GM12875 (cell line): Measurements from ENCODE around the gene MBOAT1.

ENCODE experiments used
- H3K4me3 ChIP-seq: one replicate; pipeline ENCODE4 v1.5.1; 2011; ENCODE audit warnings: low read depth, low read length, control low read depth
- CTCF ChIP-seq: IDR thresholded peaks from 2 replicates; pipeline ENCODE4 v1.5.1; 2011; ENCODE audit warnings: low read depth, mild to moderate bottlenecking, control low read depth, inconsistent platforms, low read length, moderate library complexity, borderline replicate concordance; ENCODE audit not compliant: insufficient read depth

Gene MBOAT1, protein sequence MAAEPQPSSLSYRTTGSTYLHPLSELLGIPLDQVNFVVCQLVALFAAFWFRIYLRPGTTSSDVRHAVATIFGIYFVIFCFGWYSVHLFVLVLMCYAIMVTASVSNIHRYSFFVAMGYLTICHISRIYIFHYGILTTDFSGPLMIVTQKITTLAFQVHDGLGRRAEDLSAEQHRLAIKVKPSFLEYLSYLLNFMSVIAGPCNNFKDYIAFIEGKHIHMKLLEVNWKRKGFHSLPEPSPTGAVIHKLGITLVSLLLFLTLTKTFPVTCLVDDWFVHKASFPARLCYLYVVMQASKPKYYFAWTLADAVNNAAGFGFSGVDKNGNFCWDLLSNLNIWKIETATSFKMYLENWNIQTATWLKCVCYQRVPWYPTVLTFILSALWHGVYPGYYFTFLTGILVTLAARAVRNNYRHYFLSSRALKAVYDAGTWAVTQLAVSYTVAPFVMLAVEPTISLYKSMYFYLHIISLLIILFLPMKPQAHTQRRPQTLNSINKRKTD

DNA sequence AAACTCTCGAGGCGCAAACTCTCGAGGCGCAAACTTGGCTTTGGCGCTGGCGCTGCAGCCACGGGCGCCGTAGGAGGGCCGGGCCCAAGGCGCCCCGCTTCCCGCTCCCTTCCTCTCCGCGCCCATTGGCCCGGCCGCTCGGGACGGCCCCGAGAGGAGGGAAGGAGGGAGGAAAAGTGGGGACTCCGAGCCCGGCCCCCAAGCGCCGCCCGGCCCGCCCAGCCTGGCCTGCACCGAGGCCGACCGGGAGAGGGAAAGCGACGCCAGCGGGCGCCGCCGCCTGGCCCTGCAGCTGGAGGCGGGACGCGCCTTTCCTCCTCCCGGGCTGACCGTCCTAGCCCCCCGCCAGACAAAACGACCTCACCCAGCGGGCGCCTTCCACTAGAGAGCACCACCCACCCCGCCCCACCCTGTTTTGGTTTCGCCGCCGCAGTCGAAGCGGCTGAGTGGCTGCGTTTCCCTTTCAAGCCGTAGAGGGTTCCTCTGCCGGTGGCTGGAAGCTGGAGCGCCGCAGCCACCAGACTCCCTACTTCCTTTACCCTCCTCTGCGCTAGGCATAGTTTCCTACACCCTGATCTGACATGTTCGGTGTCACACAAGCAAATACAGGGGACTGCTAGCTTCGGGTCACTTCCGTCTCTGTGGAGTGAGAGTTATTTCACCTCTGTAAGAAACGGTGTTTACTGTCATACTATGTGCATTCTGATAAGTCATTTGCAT is at the start of gene MBOAT1:
Gene MBOAT1, minus strand, starts transcription at position 78 of the 720 bp plus-strand sequence. CDS start 235 bp downstream, outside the sequence.
- peak within 1 kb of the TSS; percentile 60 for H3K4me3 ChIP-seq
- TF ChIP-seq CTCF: 0 out of 2 replicates have a peak, but pooled peaks have one; percentile 12

- no peak overlapping the region for H3K4me3 ChIP-seq
- TF ChIP-seq CTCF: no peak
Observed at GRCh38 chr6:20261685-20262084, 49.4 kb upstream of the MBOAT1 start.

DNA sequence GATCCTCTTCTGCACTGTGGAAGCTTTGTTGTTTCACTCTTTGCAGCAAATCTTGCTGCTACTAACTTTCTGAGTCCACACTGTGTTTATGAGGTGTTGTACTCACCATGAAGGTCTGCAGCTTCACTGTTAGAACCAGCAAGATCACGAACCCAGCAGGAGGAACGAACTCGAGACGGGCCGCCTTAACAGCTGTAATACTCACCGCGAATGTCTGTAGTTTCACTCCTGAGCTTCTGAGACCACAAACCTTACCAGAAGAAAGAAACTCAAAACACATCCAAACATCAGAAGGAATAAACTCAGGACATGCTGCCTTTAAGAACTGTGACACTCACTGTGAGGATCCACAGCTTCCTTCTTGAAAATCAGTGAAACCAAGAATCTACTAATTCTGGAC is 48.1 kb upstream of the MBOAT1 start:
- no peak overlapping the region for H3K4me3 ChIP-seq
- no peak for TF ChIP-seq CTCF

- no peak overlapping the region for H3K4me3 ChIP-seq
- no peak for TF ChIP-seq CTCF
Observed at GRCh38 chr6:20259316-20260049, 47.2 kb upstream of the MBOAT1 start.

DNA sequence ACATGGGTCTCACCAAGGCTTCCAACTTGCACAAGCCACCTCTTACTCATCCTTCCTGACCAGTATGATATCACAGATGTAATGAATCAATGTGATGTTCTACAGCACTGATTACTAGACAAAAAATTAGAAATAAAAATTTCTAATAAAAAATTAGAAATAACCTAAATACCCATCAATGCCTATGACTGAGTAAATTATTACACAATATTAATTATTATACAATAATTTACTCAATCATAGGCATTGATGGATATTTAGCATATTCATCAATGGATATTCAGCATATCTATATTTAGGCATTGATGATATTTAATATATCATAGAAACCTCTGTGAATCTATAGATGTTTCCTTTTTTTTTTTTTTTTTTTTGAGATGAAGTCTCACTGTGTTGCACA is 43.2 kb upstream of the MBOAT1 start:
- H3K4me3 ChIP-seq: no peak overlapping the region
- no peak for TF ChIP-seq CTCF

GRCh38 chr6:20254295-20254694 is 42.0 kb upstream of the MBOAT1 start:
- H3K4me3 ChIP-seq: no peak overlapping the region
- no peak for TF ChIP-seq CTCF
